Uterus (tissue), 4 donors: ENCODE data around the gene EIF5A. TPM values are rescaled to one million over a fixed set of nuclear protein-coding genes. Genes with fewer than 3 reads are reported as not detected.
A peak's percentile ranks its signal among the peaks of the same experiment; 100 is the strongest.

Experiments used
- DNase-seq, 2 donors: peaks; one replicate each; pipeline ENCODE4 v3.0.0-alpha.2; 2019 to 2020
- H3K27ac ChIP-seq, 2 donors: fragments of 200-600 bp; sonication (generic); 1 replicate in 1 of 2; 2 replicates in 1 of 2; pipeline ENCODE4 v1.5.1; 2016 to 2018
- H3K27me3 ChIP-seq, 2 donors: fragments of 200-600 bp; sonication (generic); one replicate each; pipeline ENCODE4 v1.5.1; 2018 to 2019; ENCODE audit warnings: control low read depth in 1 of 2
- H3K36me3 ChIP-seq, 2 donors: fragments of 200-600 bp; sonication (generic); one replicate each; pipeline ENCODE4 v1.5.1; 2019; ENCODE audit warnings: control low read depth in 1 of 2
- H3K4me1 ChIP-seq, 2 donors: fragments of 200-600 bp; sonication (generic); one replicate each; pipeline ENCODE4 v1.5.1; 2018 to 2019; ENCODE audit warnings: control low read depth in 1 of 2
- H3K4me3 ChIP-seq, 2 donors: fragments of 200-600 bp; sonication (generic); 1 replicate in 1 of 2; 2 replicates in 1 of 2; pipeline ENCODE4 v1.5.1; 2018 to 2019; ENCODE audit warnings: mild to moderate bottlenecking in 1 of 2
- H3K9me3 ChIP-seq, 2 donors: fragments of 200-600 bp; sonication (generic); one replicate each; pipeline ENCODE4 v1.5.1; 2019; ENCODE audit warnings: control low read depth in 1 of 2
- CTCF ChIP-seq, 4 experiments: fragments of 200-600 bp in 2 of 4; fragments of 450-650 bp in 2 of 4; sonication (generic) in 2 of 4; IDR thresholded peaks; one replicate each; pipeline ENCODE4 v1.5.1; 2016 to 2019; ENCODE audit warnings: antibody characterized with exemption in 4 of 4, mild to moderate bottlenecking in 2 of 4, moderate library complexity in 1 of 4
- POLR2A ChIP-seq, 2 donors: fragments of 450-650 bp; IDR thresholded peaks; one replicate each; pipeline ENCODE4 v1.6.1; 2016; ENCODE audit warnings: antibody characterized with exemption in 2 of 2, mild to moderate bottlenecking in 1 of 2, moderate library complexity in 1 of 2
- intact Hi-C: fragments of 100-400 bp; cut with DNase I; formaldehyde crosslinking; loops from one replicate; pipeline ENCODE4 v1.15.1; 2023; ENCODE audit warnings: low total_unique reads
- total RNA-seq, 4 donors: library from RNA; depleted of rRNA in 3 of 4; stranded (reverse); fragments of >200 nt in 3 of 4; gene quantifications; one replicate each; pipeline versions ENCODE4 v1.1.0 to v1.2.4, GENCODE V29; 2014 to 2023
- donor health status: DM: yes; HTN: yes; CAD: no.

The EIF5A gene
- total RNA-seq, 4 donors from 2014 or later = 75.3 to 219 (median 198) TPM

GRCh38 chr17:7295230-7296180 is 11.9 kb upstream of the EIF5A start:
- DNase-seq = no peak
- intact Hi-C loops = loop anchor here (2.0 to 10.0 kb wide), 2 partner anchors 15 to 241 kb away; partner anchors contain the start of gene SLC2A4
- Histone ChIP-seq H3K27ac (peak overlapping the region; percentile 7 to 67), H3K4me1 (peaks cover 0 to 27% of the 10 kb centered on the region in 2 donors), H3K9me3 (no peaks in the 10 kb centered on the region), H3K36me3 (no peaks in the 10 kb centered on the region), H3K4me3 (no peak overlapping the region), H3K27me3 (peaks cover 0 to 6% of the 10 kb centered on the region in 2 donors)
- no peak for TF ChIP-seq POLR2A (IDR thresholded peaks at IDR 0.05)
- TF ChIP-seq CTCF (IDR thresholded peaks at IDR 0.05) = no peak

- no peaks in the 10 kb centered on the region for H3K9me3 ChIP-seq
- peak overlapping the region; percentile 33 to 67 for H3K27ac ChIP-seq
- peaks cover 0 to 27% of the 10 kb centered on the region in 2 donors for H3K4me1 ChIP-seq
- no peak overlapping the region for H3K4me3 ChIP-seq
- intact Hi-C loops = loop anchor here (2.0 to 10.0 kb wide), 2 partner anchors 16 to 242 kb away; partner anchors contain the start of gene SLC2A4
- peaks cover 0 to 6% of the 10 kb centered on the region in 2 donors for H3K27me3 ChIP-seq
- no peaks in the 10 kb centered on the region for H3K36me3 ChIP-seq
- DNase-seq = peak; percentile 78 to 84
- peak in 1 of 2 donors; percentile 30 for TF ChIP-seq POLR2A (IDR thresholded peaks at IDR 0.05)
- peak; percentile 94 to 98 (median 98) for TF ChIP-seq CTCF (IDR thresholded peaks at IDR 0.05)
Measured at GRCh38 chr17:7296189-7296861, 11.1 kb upstream of the EIF5A start.

GRCh38 chr17:7304179-7304578 is 3.2 kb upstream of the EIF5A start:
- DNase-seq = no peak
- no peaks in the 10 kb centered on the region for H3K27me3 ChIP-seq
- H3K4me1 ChIP-seq = peaks cover 1 to 3% of the 10 kb centered on the region in 2 donors
- no peak overlapping the region for H3K27ac ChIP-seq
- no peaks in the 10 kb centered on the region for H3K36me3 ChIP-seq
- no peaks in the 10 kb centered on the region for H3K9me3 ChIP-seq
- intact Hi-C loops = no loop called here
- H3K4me3 ChIP-seq = no peak overlapping the region
- TF ChIP-seq POLR2A (IDR thresholded peaks at IDR 0.05) (no peak), CTCF (IDR thresholded peaks at IDR 0.05) (no peak)

- intact Hi-C loops = no loop called here
- Histone ChIP-seq H3K36me3 (no peaks in the 10 kb centered on the region), H3K9me3 (no peaks in the 10 kb centered on the region), H3K4me1 (peaks cover 10 to 17% of the 10 kb centered on the region in 2 donors), H3K27ac (peak overlapping the region; percentile 98 to 99), H3K27me3 (no peaks in the 10 kb centered on the region), H3K4me3 (peak overlapping the region; percentile 64 to 100)
- DNase-seq = peak; percentile 52 to 68
- TF ChIP-seq CTCF (IDR thresholded peaks at IDR 0.05) = no peak
- no peak for TF ChIP-seq POLR2A (IDR thresholded peaks at IDR 0.05)
Measured at GRCh38 chr17:7307686-7308624, 527 bp downstream of the EIF5A start.
